NCI-H2107 (cell line): ENCODE results near the gene NPC2.
"Not testable (repeated sequence)": the region's sequence is repeated elsewhere in the genome, so short reads cannot be mapped to it uniquely, and the experiment has no call there.

Experiments
- DNase-seq: peaks from one replicate; lab custom pipeline; 2025; lab: John Stamatoyannopoulos, UW

NPC2 gene

GRCh38 chr14:74492776-74493342 lies at the start of gene NPC2:
Gene NPC2 (minus strand): TSS chr14:74493305. CDS start chr14:74493274, 31 bp downstream.
- no peak for DNase-seq

GRCh38 chr14:74542056-74542685 lies 49.1 kb upstream of the NPC2 start:
- DNase-seq = no peak

GRCh38 chr14:74541225-74541624 lies 48.1 kb upstream of the NPC2 start:
- DNase-seq = no peak

GRCh38 chr14:74539503-74539902 lies 46.4 kb upstream of the NPC2 start:
- no peak for DNase-seq

GRCh38 chr14:74538411-74539391 lies 45.6 kb upstream of the NPC2 start:
- DNase-seq = no peak

- DNase-seq = not testable (repeated sequence)
Observed at GRCh38 chr14:74536336-74536735, 43.2 kb upstream of the NPC2 start.

GRCh38 chr14:74535756-74536325 lies 42.7 kb upstream of the NPC2 start:
- no peak for DNase-seq

GRCh38 chr14:74533576-74533975 lies 40.5 kb upstream of the NPC2 start:
- no peak for DNase-seq

GRCh38 chr14:74532246-74532645 lies 39.1 kb upstream of the NPC2 start:
- no peak for DNase-seq

- no peak for DNase-seq
Observed at GRCh38 chr14:74531467-74531866, 38.4 kb upstream of the NPC2 start.

GRCh38 chr14:74531006-74531405 lies 37.9 kb upstream of the NPC2 start:
- DNase-seq = no peak

GRCh38 chr14:74528886-74529285 lies 35.8 kb upstream of the NPC2 start:
- no peak for DNase-seq

GRCh38 chr14:74528406-74528805 lies 35.3 kb upstream of the NPC2 start:
- no peak for DNase-seq

GRCh38 chr14:74527736-74528280 lies 34.7 kb upstream of the NPC2 start:
- no peak for DNase-seq

GRCh38 chr14:74526854-74527585 lies 33.9 kb upstream of the NPC2 start:
- no peak for DNase-seq

GRCh38 chr14:74525361-74525851 lies 32.3 kb upstream of the NPC2 start:
- no peak for DNase-seq

- no peak for DNase-seq
Observed at GRCh38 chr14:74524812-74525135, 31.7 kb upstream of the NPC2 start.

- no peak for DNase-seq
Observed at GRCh38 chr14:74524076-74524811, 31.1 kb upstream of the NPC2 start.

- no peak for DNase-seq
Observed at GRCh38 chr14:74522740-74523139, 29.6 kb upstream of the NPC2 start.

GRCh38 chr14:74521756-74522155 lies 28.7 kb upstream of the NPC2 start:
- DNase-seq = no peak
